HepG2 (cell line): ENCODE measurements around the gene CELA2B. TPM values are rescaled to one million over a fixed set of nuclear protein-coding genes. Genes with fewer than 3 reads are reported as not detected.

Experiments
- ATAC-seq: fragments of 200-7000 bp; cut with Tn5 transposase; 3 replicates; pipeline ENCODE4 v1.9.1; 2020; ENCODE audit warnings: mild to moderate bottlenecking, moderate library complexity
- BruUV-seq: library from RNA; stranded (reverse); fragments of 400-500 nt; replicated peaks from 2 replicates; lab custom pipeline; 2021; lab: Mats Ljungman, UMichigan
- CTCF ChIA-PET: fragments of 300-600 bp; formaldehyde crosslinking; extraction: SDS; loops from one replicate; lab custom pipeline; 2021; ENCODE audit warnings: low total read pairs, inconsistent platforms, low intra/inter-chr PET ratio; lab: Yijun Ruan, JAX
- POLR2A ChIA-PET: fragments of 350-600 bp; sonication (Branson Sonifier 250); formaldehyde crosslinking; loops from one replicate; lab custom pipeline; 2020; ENCODE audit warnings: antibody characterized with exemption, inconsistent platforms; lab: Yijun Ruan, JAX
- DNase-seq: peaks from one replicate; pipeline ENCODE4 v3.0.0-alpha.2; 2015; ENCODE audit warnings: low spot score
- FAIRE-seq: peaks from 3 replicates; lab custom pipeline; 2011; peaks lifted over from hg19 to GRCh38; lab: Jason Lieb, UNC
- H2AFZ ChIP-seq: one replicate; pipeline ENCODE4 v1.6.1; 2011; ENCODE audit warnings: low read length, inconsistent platforms
- H3K27ac ChIP-seq: fragments of 300-600 bp; 3 replicates; pipeline ENCODE4 v1.8.0; 2011; ENCODE audit warnings: mixed run types, mild to moderate bottlenecking, mixed read lengths, low read length, inconsistent platforms; ENCODE audit not compliant: insufficient read depth; ENCODE audit errors: extremely low read length
- H3K27me3 ChIP-seq, 2 experiments: fragments of 200-600 bp in 1 of 2; 2 replicates in 1 of 2; 3 replicates in 1 of 2; pipeline versions ENCODE4 v1.6.0 to v1.8.0; 2011; ENCODE audit warnings: low read length in 2 of 2, mild to moderate bottlenecking in 2 of 2, moderate library complexity in 2 of 2, inconsistent platforms in 1 of 2; ENCODE audit not compliant: insufficient read depth in 2 of 2, control insufficient read depth in 1 of 2
- H3K36me3 ChIP-seq, 2 experiments: fragments of 200-600 bp in 1 of 2; replicated peaks in 1 of 2; 2 replicates in 1 of 2; 3 replicates in 1 of 2; pipeline versions ENCODE4 v1.5.1 to v1.8.0; 2011; ENCODE audit warnings: low read length in 2 of 2, inconsistent platforms in 1 of 2; ENCODE audit not compliant: insufficient read depth in 2 of 2, control insufficient read depth in 1 of 2
- H3K4me1 ChIP-seq: 2 replicates; pipeline ENCODE4 v1.5.1; 2012; ENCODE audit warnings: low read length, inconsistent platforms; ENCODE audit not compliant: insufficient read depth
- H3K4me2 ChIP-seq: 2 replicates; pipeline ENCODE4 v1.6.0; 2011; ENCODE audit warnings: low read depth, low read length, inconsistent platforms
- H3K4me3 ChIP-seq, 3 experiments: fragments of 200-600 bp in 1 of 3; sonication (generic), shearing (Covaris generic) in 1 of 3; replicated peaks in 1 of 3; 2 replicates each; pipeline ENCODE4 v1.5.1; 2011 to 2016; ENCODE audit warnings: low read length in 3 of 3, inconsistent platforms in 2 of 3, low read depth in 2 of 3, mild to moderate bottlenecking in 2 of 3, control low read depth in 1 of 3, mixed read lengths in 1 of 3; ENCODE audit not compliant: insufficient read depth in 1 of 3
- H3K79me2 ChIP-seq: one replicate; pipeline ENCODE4 v1.6.1; 2011; ENCODE audit warnings: low read length, inconsistent platforms; ENCODE audit not compliant: insufficient read depth
- H3K9ac ChIP-seq: 2 replicates; pipeline ENCODE4 v1.6.0; 2011; ENCODE audit warnings: mild to moderate bottlenecking, low read depth, low read length, inconsistent platforms; ENCODE audit not compliant: insufficient read depth
- H3K9me3 ChIP-seq: 2 replicates; pipeline ENCODE4 v1.5.1; 2012; ENCODE audit warnings: mild to moderate bottlenecking, low read length
- H4K20me1 ChIP-seq: 2 replicates; pipeline ENCODE4 v1.6.0; 2011; ENCODE audit warnings: inconsistent platforms, mild to moderate bottlenecking, low read length, moderate library complexity; ENCODE audit not compliant: insufficient read depth
- CBX5 ChIP-seq: sonication (generic); formaldehyde crosslinking; IDR thresholded peaks from 2 replicates; pipeline ENCODE4 v1.4.0; 2020; ENCODE audit warnings: missing genetic modification reagents, borderline replicate concordance
- FOXO1 ChIP-seq: sonication (generic); formaldehyde crosslinking; IDR thresholded peaks from 2 replicates; pipeline ENCODE4 v1.4.0; 2020; ENCODE audit warnings: missing genetic modification reagents
- FOXO4 ChIP-seq: sonication (generic); formaldehyde crosslinking; conservative IDR thresholded peaks from 2 replicates; pipeline ENCODE4 v1.8.1; 2023; ENCODE audit warnings: missing genetic modification reagents
- HES4 ChIP-seq: sonication (generic); formaldehyde crosslinking; IDR thresholded peaks from 2 replicates; pipeline ENCODE4 v1.9.0; 2021; ENCODE audit warnings: mild to moderate bottlenecking, missing genetic modification reagents, borderline replicate concordance
- KDM2A ChIP-seq: sonication (generic); formaldehyde crosslinking; IDR thresholded peaks from 2 replicates; pipeline ENCODE4 v1.4.0; 2020; ENCODE audit warnings: low read depth, missing genetic modification reagents, borderline replicate concordance
- LBX2 ChIP-seq: sonication (generic); formaldehyde crosslinking; IDR thresholded peaks from 2 replicates; pipeline ENCODE4 v1.5.0; 2020; ENCODE audit warnings: missing genetic modification reagents, mild to moderate bottlenecking, borderline replicate concordance
- MIXL1 ChIP-seq: IDR thresholded peaks from 2 replicates; pipeline ENCODE4 v1.6.1; 2016
- POLR2AphosphoS5 ChIP-seq: IDR thresholded peaks from 2 replicates; pipeline ENCODE4 v1.6.1; 2012; ENCODE audit warnings: low read depth, low read length
- SYNCRIP ChIP-seq: fragments of 200-400 bp; formaldehyde crosslinking; IDR thresholded peaks from 2 replicates; pipeline ENCODE4 v1.6.1; 2018; ENCODE audit warnings: mild to moderate bottlenecking, low read depth, low read length; ENCODE audit not compliant: insufficient read depth
- ZEB1 ChIP-seq: IDR thresholded peaks from 2 replicates; pipeline ENCODE4 v1.6.1; 2012; ENCODE audit warnings: mild to moderate bottlenecking, low read depth, inconsistent platforms; ENCODE audit not compliant: insufficient replicate concordance
- ZFP90 ChIP-seq: sonication (generic); formaldehyde crosslinking; IDR thresholded peaks from 2 replicates; pipeline ENCODE4 v1.8.0; 2022; ENCODE audit warnings: missing genetic modification reagents, mild to moderate bottlenecking, inconsistent platforms, borderline replicate concordance
- ZNF12 ChIP-seq: sonication (generic); formaldehyde crosslinking; IDR thresholded peaks from 2 replicates; pipeline ENCODE4 v1.5.0; 2020; ENCODE audit warnings: missing genetic modification reagents
- ZNF234 ChIP-seq: sonication (generic); formaldehyde crosslinking; conservative IDR thresholded peaks from 2 replicates; pipeline ENCODE4 v1.5.1; 2020; ENCODE audit warnings: mild to moderate bottlenecking, missing genetic modification reagents
- WGBS: methylation state at CpG from one replicate; pipeline ENCODE4 v1.1.6; 2017; ENCODE audit warnings: low lambda C conversion rate; 5-methylcytosine and 5-hydroxymethylcytosine counted together
- in situ Hi-C: cut with HindIII; loops from 2 replicates; pipeline ENCODE4 v1.10.0; 2017; ENCODE audit warnings: low pct_unique_long_range_greater_than_20kb; ENCODE audit not compliant: extremely low pct_ligation_motif_present
- intact Hi-C: fragments of 100-400 bp; cut with micrococcal nuclease; formaldehyde crosslinking; loops from one replicate; pipeline ENCODE4 v1.10.0; 2022; ENCODE audit not compliant: unreplicated experiment
- polyA plus RNA-seq, 8 experiments: library from polyadenylated mRNA; depleted of rRNA in 3 of 8; stranded (reverse) in 7 of 8; unstranded in 1 of 8; fragments of >200 nt; fragmentation: Illumina TruSeq in 4 of 8; extraction: Trizol in 4 of 8; gene quantifications; 2 replicates each; pipeline versions ENCODE4 v1.2.1 to v1.2.3, GENCODE V29; 2011 to 2016; ENCODE audit warnings: low read depth in 4 of 8, missing spikeins in 1 of 8, mixed read lengths in 1 of 8; ENCODE audit not compliant: insufficient read depth in 1 of 8
- total RNA-seq, 5 experiments: library from RNA; depleted of rRNA; stranded (reverse); fragments of >200 nt; fragmentation: Illumina TruSeq; extraction: Trizol; gene quantifications; 2 replicates each; pipeline ENCODE4 v1.2.3, GENCODE V29; 2016; ENCODE audit warnings: low read depth in 1 of 5

CELA2B gene
- total and polyA plus RNA-seq, 2 of the 13 experiments (the other 11 are each of a cell fraction or from before 2014, with no cell fraction given), result not detected

GRCh38 chr1:15433471-15433870 is 42.4 kb upstream of the CELA2B start:
- no peak for FAIRE-seq
- in situ Hi-C loops (no loop called here), intact Hi-C loops (no loop called here)
- H3K4me1 ChIP-seq, result peaks cover 14% of the 10 kb centered on the region
- H2AFZ ChIP-seq, result no peak overlapping the region
- H4K20me1 ChIP-seq, result no peaks in the 10 kb centered on the region
- no peak overlapping the region for H3K27ac ChIP-seq
- no peaks in the 10 kb centered on the region for H3K36me3 ChIP-seq
- TF ChIP-seq MIXL1 (CRISPR knock-in tag), result no peak
- TF ChIP-seq KDM2A (CRISPR knock-in tag), result no peak
- no peak for TF ChIP-seq ZFP90 (CRISPR knock-in tag)
- no peak for TF ChIP-seq ZNF234 (CRISPR knock-in tag)
- TF ChIP-seq POLR2AphosphoS5, result no peak
- TF ChIP-seq CBX5, result no peak
- no peak for TF ChIP-seq ZNF12 (CRISPR knock-in tag)
- TF ChIP-seq FOXO4 (CRISPR knock-in tag), result no peak
- TF ChIP-seq LBX2 (CRISPR knock-in tag), result no peak
- TF ChIP-seq HES4 (CRISPR knock-in tag), result no peak
- no peak for TF ChIP-seq FOXO1 (CRISPR knock-in tag)
- TF ChIP-seq ZEB1, result no peak
- no peak for TF ChIP-seq SYNCRIP
- 58% methylated on average over 8 of the region's 9 CpGs for WGBS
- no peak for ATAC-seq
- BruUV-seq, result no TSS peak
- no peaks in the 10 kb centered on the region for H3K27me3 ChIP-seq
- H3K4me3 ChIP-seq, result no peak overlapping the region
- no peak overlapping the region for H3K9ac ChIP-seq
- POLR2A ChIA-PET, result no interaction called here
- H3K79me2 ChIP-seq, result no peaks in the 10 kb centered on the region
- H3K4me2 ChIP-seq, result no peak overlapping the region
- no peak for DNase-seq
- CTCF ChIA-PET, result no interaction called here
- H3K9me3 ChIP-seq, result no peaks in the 10 kb centered on the region
